CD4-positive, CD25-positive, alpha-beta regulatory T cell (primary cell): Measurements from ENCODE around the gene MAP2K3. TPM values are rescaled to one million over a fixed set of nuclear protein-coding genes. Genes with fewer than 3 reads are reported as not detected.
"Not testable (repeated sequence)": the region's sequence is repeated elsewhere in the genome, so short reads cannot be mapped to it uniquely, and the experiment has no call there.

Experiments
- ATAC-seq, 2 donors: fragments of 150-1000 bp; cut with Tn5 transposase; one replicate each; pipeline ENCODE4 v1.10.0; 2021; ENCODE audit warnings: low read depth in 2 of 2, moderate number of reproducible peaks in 2 of 2, moderate library complexity in 1 of 2
- DNase-seq, 3 donors: peaks; one replicate each; pipeline versions ENCODE4 v3.0.0 to v3.0.0-alpha.2; 2012 to 2022; ENCODE audit warnings: mixed read lengths in 1 of 3
- H3K27ac ChIP-seq: one replicate; pipeline ENCODE4 v1.7.0; 2013; ENCODE audit warnings: mild to moderate bottlenecking, low read length; ENCODE audit not compliant: insufficient read depth, poor library complexity, severe bottlenecking
- H3K27me3 ChIP-seq: one replicate; pipeline ENCODE4 v1.7.0; 2013; ENCODE audit warnings: low read length; ENCODE audit not compliant: control insufficient read depth, insufficient read depth
- H3K36me3 ChIP-seq: one replicate; pipeline ENCODE4 v1.7.0; 2013; ENCODE audit warnings: mild to moderate bottlenecking, low read length, moderate library complexity; ENCODE audit not compliant: control insufficient read depth, insufficient read depth
- H3K4me1 ChIP-seq: 2 replicates; pipeline ENCODE4 v1.7.0; 2013; ENCODE audit warnings: mild to moderate bottlenecking, low read length; ENCODE audit not compliant: insufficient read depth, control insufficient read depth, poor library complexity, severe bottlenecking
- H3K4me3 ChIP-seq: one replicate; pipeline ENCODE4 v1.7.0; 2013; ENCODE audit warnings: low read depth, mild to moderate bottlenecking, low read length, moderate library complexity
- H3K9me3 ChIP-seq, 2 experiments: 1 replicate in 1 of 2; 2 replicates in 1 of 2; pipeline ENCODE4 v1.7.0; 2013; ENCODE audit warnings: low read length in 2 of 2, mild to moderate bottlenecking in 1 of 2, moderate library complexity in 1 of 2; ENCODE audit not compliant: control insufficient read depth in 2 of 2
- H3K27ac Mint-ChIP-seq, 3 donors: one replicate each; pipeline ENCODE4 v1.8.0; 2020 to 2022; ENCODE audit warnings: mild to moderate bottlenecking in 3 of 3, mixed read lengths in 3 of 3, moderate library complexity in 2 of 3
- H3K27me3 Mint-ChIP-seq: one replicate; pipeline ENCODE4 v1.8.0; 2022; ENCODE audit warnings: mild to moderate bottlenecking, mixed read lengths
- H3K36me3 Mint-ChIP-seq: one replicate; pipeline ENCODE4 v1.8.0; 2020; ENCODE audit warnings: mixed read lengths
- H3K4me1 Mint-ChIP-seq, 4 donors: one replicate each; pipeline ENCODE4 v1.8.0; 2020 to 2022; ENCODE audit warnings: mixed read lengths in 4 of 4, mild to moderate bottlenecking in 1 of 4
- H3K4me3 Mint-ChIP-seq, 4 donors: one replicate each; pipeline ENCODE4 v1.8.0; 2020 to 2022; ENCODE audit warnings: mild to moderate bottlenecking in 4 of 4, mixed read lengths in 4 of 4, moderate library complexity in 3 of 4
- H3K9me3 Mint-ChIP-seq, 7 donors: one replicate each; pipeline ENCODE4 v1.8.0; 2020 to 2022; ENCODE audit warnings: mixed read lengths in 7 of 7, mild to moderate bottlenecking in 3 of 7, moderate library complexity in 2 of 7
- polyA plus RNA-seq, 4 donors: library from polyadenylated mRNA; unstranded; fragments of 300-500 nt; fragmentation: Illumina TruSeq; gene quantifications; one replicate each; pipeline ENCODE4 v1.2.3, GENCODE V29; 2021
- total RNA-seq: library from RNA; stranded (reverse); gene quantifications from one replicate; pipeline ENCODE4 v1.2.3, GENCODE V29; 2022

The MAP2K3 gene
- total and polyA plus RNA-seq, 5 donors from 2014 or later: 63.4 to 71.9 (median 70.6) TPM

- Histone ChIP-seq H3K4me3 (no peak overlapping the region), H3K27me3 (no peaks in the 10 kb centered on the region), H3K27ac (no peak overlapping the region), H3K9me3 (no peaks in the 10 kb centered on the region), H3K4me1 (no peaks in the 10 kb centered on the region), H3K36me3 (peaks cover 79% of the 10 kb centered on the region)
- no peak overlapping the region for H3K4me3 Mint-ChIP-seq
- no peaks in the 10 kb centered on the region for H3K27me3 Mint-ChIP-seq
- ATAC-seq (no peak), DNase-seq (no peak)
- H3K4me1 Mint-ChIP-seq: peaks cover 0 to 2% (median 0%) of the 10 kb centered on the region in 4 donors
- H3K9me3 Mint-ChIP-seq: peaks cover 0 to 10% (median 0%) of the 10 kb centered on the region in 7 donors
- H3K36me3 Mint-ChIP-seq: peaks cover 25% of the 10 kb centered on the region
- H3K27ac Mint-ChIP-seq: no peak overlapping the region
Measured at GRCh38 chr17:21301593-21302550, 17.4 kb downstream of the MAP2K3 start.

GRCh38 chr17:21302711-21303425 lies 18.4 kb downstream of the MAP2K3 start:
- H3K4me3 ChIP-seq: no peak overlapping the region
- DNase-seq (no peak), ATAC-seq (no peak)
- Mint-ChIP-seq H3K36me3 (peaks cover 25% of the 10 kb centered on the region), H3K9me3 (peaks cover 0 to 10% (median 0%) of the 10 kb centered on the region in 7 donors), H3K27me3 (no peaks in the 10 kb centered on the region), H3K4me3 (no peak overlapping the region), H3K4me1 (peaks cover 0 to 2% (median 0%) of the 10 kb centered on the region in 4 donors), H3K27ac (no peak overlapping the region)
- H3K4me1 ChIP-seq: no peaks in the 10 kb centered on the region
- no peaks in the 10 kb centered on the region for H3K27me3 ChIP-seq
- peaks cover 76% of the 10 kb centered on the region for H3K36me3 ChIP-seq
- no peaks in the 10 kb centered on the region for H3K9me3 ChIP-seq
- H3K27ac ChIP-seq: no peak overlapping the region

GRCh38 chr17:21303441-21304065 lies 19.0 kb downstream of the MAP2K3 start:
- peak overlapping the region in 1 of 3 donors; percentile 69 for H3K27ac Mint-ChIP-seq

GRCh38 chr17:21304091-21304490 lies 19.6 kb downstream of the MAP2K3 start:
- ATAC-seq (no peak), DNase-seq (no peak)
- no peaks in the 10 kb centered on the region for H3K27me3 Mint-ChIP-seq
- Histone ChIP-seq H3K36me3 (peaks cover 72% of the 10 kb centered on the region), H3K27ac (no peak overlapping the region), H3K4me3 (no peak overlapping the region), H3K27me3 (no peaks in the 10 kb centered on the region), H3K9me3 (no peaks in the 10 kb centered on the region), H3K4me1 (no peaks in the 10 kb centered on the region)
- no peak overlapping the region for H3K27ac Mint-ChIP-seq
- H3K4me1 Mint-ChIP-seq: peaks cover 0 to 2% (median 0%) of the 10 kb centered on the region in 4 donors
- H3K9me3 Mint-ChIP-seq: peaks cover 0 to 14% (median 3%) of the 10 kb centered on the region in 7 donors
- H3K4me3 Mint-ChIP-seq: no peak overlapping the region
- H3K36me3 Mint-ChIP-seq: peaks cover 31% of the 10 kb centered on the region

More at GRCh38 chr17:21303441-21304065, 19.0 kb downstream of the MAP2K3 start:
- Histone ChIP-seq H3K9me3 (no peaks in the 10 kb centered on the region), H3K36me3 (peaks cover 72% of the 10 kb centered on the region), H3K27me3 (no peaks in the 10 kb centered on the region), H3K4me3 (no peak overlapping the region), H3K27ac (no peak overlapping the region), H3K4me1 (no peaks in the 10 kb centered on the region)
- DNase-seq (no peak), ATAC-seq (no peak)
- Mint-ChIP-seq H3K36me3 (peaks cover 26% of the 10 kb centered on the region), H3K27me3 (no peaks in the 10 kb centered on the region), H3K4me3 (no peak overlapping the region), H3K4me1 (peaks cover 0 to 2% (median 0%) of the 10 kb centered on the region in 4 donors), H3K9me3 (peaks cover 0 to 10% (median 0%) of the 10 kb centered on the region in 7 donors)

GRCh38 chr17:21304551-21305151 lies 20.1 kb downstream of the MAP2K3 start:
- not testable (repeated sequence) for H3K27me3 ChIP-seq, H3K4me1 ChIP-seq, H3K27ac Mint-ChIP-seq, ATAC-seq, H3K27ac ChIP-seq, H3K4me3 ChIP-seq, DNase-seq, H3K4me1 Mint-ChIP-seq, H3K4me3 Mint-ChIP-seq, H3K9me3 ChIP-seq, H3K27me3 Mint-ChIP-seq
- Mint-ChIP-seq H3K36me3 (peaks cover 33% of the 10 kb centered on the region), H3K9me3 (peaks cover 0 to 15% (median 3%) of the 10 kb centered on the region in 7 donors)
- H3K36me3 ChIP-seq: peaks cover 69% of the 10 kb centered on the region

GRCh38 chr17:21305431-21306180 lies 21.1 kb downstream of the MAP2K3 start:
- H3K36me3 ChIP-seq: peaks cover 65% of the 10 kb centered on the region
- ATAC-seq, H3K9me3 ChIP-seq, H3K27ac ChIP-seq, DNase-seq, H3K4me3 ChIP-seq, H3K4me1 ChIP-seq, H3K27ac Mint-ChIP-seq, H3K27me3 Mint-ChIP-seq, H3K4me3 Mint-ChIP-seq, H3K4me1 Mint-ChIP-seq, H3K27me3 ChIP-seq: not testable (repeated sequence)
- Mint-ChIP-seq H3K9me3 (peaks cover 0 to 15% (median 3%) of the 10 kb centered on the region in 7 donors), H3K36me3 (peaks cover 35% of the 10 kb centered on the region)
